ENCODE results near the gene AFF1. TPM values are rescaled to one million over a fixed set of nuclear protein-coding genes. Genes with fewer than 3 reads are reported as not detected.

The AFF1 gene
- total and polyA plus RNA-seq, 4 donors: 7.2 to 42.8 (median 21.5) TPM

GRCh38 chr4:86910820-86911684 is 23.8 kb upstream of the AFF1 start (continued):
- TF ChIP-seq, protein P1, sequence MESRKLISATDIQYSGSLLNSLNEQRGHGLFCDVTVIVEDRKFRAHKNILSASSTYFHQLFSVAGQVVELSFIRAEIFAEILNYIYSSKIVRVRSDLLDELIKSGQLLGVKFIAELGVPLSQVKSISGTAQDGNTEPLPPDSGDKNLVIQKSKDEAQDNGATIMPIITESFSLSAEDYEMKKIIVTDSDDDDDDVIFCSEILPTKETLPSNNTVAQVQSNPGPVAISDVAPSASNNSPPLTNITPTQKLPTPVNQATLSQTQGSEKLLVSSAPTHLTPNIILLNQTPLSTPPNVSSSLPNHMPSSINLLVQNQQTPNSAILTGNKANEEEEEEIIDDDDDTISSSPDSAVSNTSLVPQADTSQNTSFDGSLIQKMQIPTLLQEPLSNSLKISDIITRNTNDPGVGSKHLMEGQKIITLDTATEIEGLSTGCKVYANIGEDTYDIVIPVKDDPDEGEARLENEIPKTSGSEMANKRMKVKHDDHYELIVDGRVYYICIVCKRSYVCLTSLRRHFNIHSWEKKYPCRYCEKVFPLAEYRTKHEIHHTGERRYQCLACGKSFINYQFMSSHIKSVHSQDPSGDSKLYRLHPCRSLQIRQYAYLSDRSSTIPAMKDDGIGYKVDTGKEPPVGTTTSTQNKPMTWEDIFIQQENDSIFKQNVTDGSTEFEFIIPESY (IDR thresholded peaks at IDR 0.05): no peak

GRCh38 chr4:86916392-86916791 is 18.4 kb upstream of the AFF1 start:
- WGBS: 0% methylated on average over 1 of the region's 1 CpG
- no peak overlapping the region for H3K4me3 ChIP-seq (ENCODE audit: low read depth in 1 of 3, low read length in 3 of 3)
- no peak overlapping the region for H3K27ac ChIP-seq (ENCODE audit: low read depth in 1 of 2, low read length in 2 of 2)
- no peaks in the 10 kb centered on the region for H3K9me3 ChIP-seq (ENCODE audit: control insufficient read depth in 4 of 4, low read length in 3 of 4)
- H3K4me1 ChIP-seq (ENCODE audit: control insufficient read depth in 4 of 4, insufficient read depth in 4 of 4, low read length in 3 of 4): no peaks in the 10 kb centered on the region
- TF ChIP-seq JUND (IDR thresholded peaks at IDR 0.05): no peak
- no peak for TF ChIP-seq FOXA2 (IDR thresholded peaks at IDR 0.05)
- no peak for TF ChIP-seq FOXA1 (IDR thresholded peaks at IDR 0.05)
- TF ChIP-seq RXRA (IDR thresholded peaks at IDR 0.05): no peak
- TF ChIP-seq, protein P2, sequence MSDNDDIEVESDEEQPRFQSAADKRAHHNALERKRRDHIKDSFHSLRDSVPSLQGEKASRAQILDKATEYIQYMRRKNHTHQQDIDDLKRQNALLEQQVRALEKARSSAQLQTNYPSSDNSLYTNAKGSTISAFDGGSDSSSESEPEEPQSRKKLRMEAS (IDR thresholded peaks at IDR 0.05): no peak
- TF ChIP-seq, protein P1 (IDR thresholded peaks at IDR 0.05): no peak
- TF ChIP-seq NR2F2 (IDR thresholded peaks at IDR 0.05): no peak
- TF ChIP-seq HNF4G (IDR thresholded peaks at IDR 0.05): no peak
- TF ChIP-seq EGR1 (IDR thresholded peaks at IDR 0.05; ENCODE audit: low read depth in 2 of 2): no peak
- no peak for TF ChIP-seq YY1 (IDR thresholded peaks at IDR 0.05)
- no peak for TF ChIP-seq GABPA (IDR thresholded peaks at IDR 0.05 in 1 of 2, conservative IDR thresholded peaks at IDR 0.05 in 1 of 2)
- TF ChIP-seq ATF3 (IDR thresholded peaks at IDR 0.05): no peak
- no peak for TF ChIP-seq REST (IDR thresholded peaks at IDR 0.05)
- TF ChIP-seq, protein P3, sequence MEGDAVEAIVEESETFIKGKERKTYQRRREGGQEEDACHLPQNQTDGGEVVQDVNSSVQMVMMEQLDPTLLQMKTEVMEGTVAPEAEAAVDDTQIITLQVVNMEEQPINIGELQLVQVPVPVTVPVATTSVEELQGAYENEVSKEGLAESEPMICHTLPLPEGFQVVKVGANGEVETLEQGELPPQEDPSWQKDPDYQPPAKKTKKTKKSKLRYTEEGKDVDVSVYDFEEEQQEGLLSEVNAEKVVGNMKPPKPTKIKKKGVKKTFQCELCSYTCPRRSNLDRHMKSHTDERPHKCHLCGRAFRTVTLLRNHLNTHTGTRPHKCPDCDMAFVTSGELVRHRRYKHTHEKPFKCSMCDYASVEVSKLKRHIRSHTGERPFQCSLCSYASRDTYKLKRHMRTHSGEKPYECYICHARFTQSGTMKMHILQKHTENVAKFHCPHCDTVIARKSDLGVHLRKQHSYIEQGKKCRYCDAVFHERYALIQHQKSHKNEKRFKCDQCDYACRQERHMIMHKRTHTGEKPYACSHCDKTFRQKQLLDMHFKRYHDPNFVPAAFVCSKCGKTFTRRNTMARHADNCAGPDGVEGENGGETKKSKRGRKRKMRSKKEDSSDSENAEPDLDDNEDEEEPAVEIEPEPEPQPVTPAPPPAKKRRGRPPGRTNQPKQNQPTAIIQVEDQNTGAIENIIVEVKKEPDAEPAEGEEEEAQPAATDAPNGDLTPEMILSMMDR (IDR thresholded peaks at IDR 0.05; ENCODE audit: low read depth, low read length, missing input control): no peak
- TF ChIP-seq RAD21 (IDR thresholded peaks at IDR 0.05): no peak
- TF ChIP-seq SP1 (IDR thresholded peaks at IDR 0.05): no peak
- no peak for TF ChIP-seq TAF1 (conservative IDR thresholded peaks at IDR 0.05)
- TF ChIP-seq HNF4A (conservative IDR thresholded peaks at IDR 0.05): no peak
- no peaks in the 10 kb centered on the region for H3K27me3 ChIP-seq (ENCODE audit: control insufficient read depth in 4 of 4, insufficient read depth in 4 of 4, low read length in 3 of 4)
- H3K9ac ChIP-seq (ENCODE audit: low read depth in 1 of 2, low read length in 2 of 2): no peak overlapping the region
- peaks cover 0 to 5% (median 0%) of the 10 kb centered on the region in 4 donors for H3K36me3 ChIP-seq (ENCODE audit: control insufficient read depth in 4 of 4, insufficient read depth in 3 of 4, low read depth in 1 of 4, low read length in 3 of 4)
- peak; percentile 65 for DNase-seq (ENCODE audit: low spot score)

Measured in liver (tissue), 9 donors.